Amygdala (tissue), 56 donors: ENCODE data around the gene CHST3.
A peak's percentile ranks its signal among the peaks of the same experiment; 100 is the strongest.
"Not testable (repeated sequence)": the region's sequence is repeated elsewhere in the genome, so short reads cannot be mapped to it uniquely, and the experiment has no call there.

Experiments used
- DNase-seq, 56 donors: peaks; one replicate each; lab custom pipeline; 2025; lab: John Stamatoyannopoulos, UW

Gene CHST3

GRCh38 chr10:71984809-71985388 is 20.7 kb downstream of the CHST3 start:
- peak in 4 of 56 donors; percentile 30 to 52 (median 42) for DNase-seq

GRCh38 chr10:71985542-71986250 is 21.5 kb downstream of the CHST3 start:
- no peak for DNase-seq

- not testable (repeated sequence) for DNase-seq
These were observed 24.7 kb downstream of the CHST3 start for GRCh38 chr10:71988895-71989294.

GRCh38 chr10:71989661-71990454 is 25.7 kb downstream of the CHST3 start:
- DNase-seq: no peak

- DNase-seq: peak in 24 of 56 donors; percentile 20 to 80 (median 49)
These were observed 26.6 kb downstream of the CHST3 start for GRCh38 chr10:71990706-71991269.

GRCh38 chr10:71995449-71995848 is 31.3 kb downstream of the CHST3 start:
- DNase-seq: no peak

GRCh38 chr10:71995887-71996575 is 31.8 kb downstream of the CHST3 start:
- DNase-seq: no peak

GRCh38 chr10:71996592-71997371 is 32.6 kb downstream of the CHST3 start:
- DNase-seq: peak in 38 of 56 donors; percentile 26 to 85 (median 53)

- peak in 21 of 56 donors; percentile 19 to 75 (median 40) for DNase-seq
These were observed 34.1 kb downstream of the CHST3 start for GRCh38 chr10:71998119-71998839.

- peak in 2 of 56 donors; percentile 27 to 63 for DNase-seq
These were observed 34.6 kb downstream of the CHST3 start for GRCh38 chr10:71998840-71999194.

GRCh38 chr10:71999360-72000072 is 35.3 kb downstream of the CHST3 start:
- peak in 49 of 56 donors; percentile 36 to 89 (median 73) for DNase-seq

- no peak for DNase-seq
These were observed 36.2 kb downstream of the CHST3 start for GRCh38 chr10:72000073-72001032.

- DNase-seq: peak in 19 of 56 donors; percentile 21 to 60 (median 45)
These were observed 36.8 kb downstream of the CHST3 start for GRCh38 chr10:72001033-72001395.

- DNase-seq: no peak
These were observed 38.4 kb downstream of the CHST3 start for GRCh38 chr10:72002354-72003295.

GRCh38 chr10:72006026-72006425 is 41.8 kb downstream of the CHST3 start:
- no peak for DNase-seq
